Measurements from ENCODE around the gene ARHGAP33. TPM values are rescaled to one million over a fixed set of nuclear protein-coding genes. Genes with fewer than 3 reads are reported as not detected.

Gene ARHGAP33
- total RNA-seq, 1 donor from 2014 or later = under 0.01 TPM

- H3K4me3 ChIP-seq (ENCODE audit: low read depth, low read length) = no peak overlapping the region
- FAIRE-seq (no peak), DNase-seq (ENCODE audit: low read depth) (no peak)
- peaks cover 62% of the 10 kb centered on the region for H3K36me3 ChIP-seq (ENCODE audit: control insufficient read depth, insufficient read depth, low read length)
- TF ChIP-seq CTCF (IDR thresholded peaks at IDR 0.05; ENCODE audit: insufficient read depth, low read length, severe bottlenecking) = no peak
- H3K27me3 ChIP-seq (ENCODE audit: control insufficient read depth, insufficient read depth, low read length) = no peaks in the 10 kb centered on the region
These were observed 45.6 kb upstream of the ARHGAP33 start for GRCh38 chr19:35729763-35730162.

GRCh38 chr19:35730326-35730725 is 45.0 kb upstream of the ARHGAP33 start:
- Histone ChIP-seq H3K4me3 (ENCODE audit: low read depth, low read length) (no peak overlapping the region), H3K36me3 (ENCODE audit: control insufficient read depth, insufficient read depth, low read length) (peaks cover 60% of the 10 kb centered on the region), H3K27me3 (ENCODE audit: control insufficient read depth, insufficient read depth, low read length) (no peaks in the 10 kb centered on the region)
- no peak for FAIRE-seq
- TF ChIP-seq CTCF (IDR thresholded peaks at IDR 0.05; ENCODE audit: insufficient read depth, low read length, severe bottlenecking) = no peak
- no peak for DNase-seq (ENCODE audit: low read depth)

GRCh38 chr19:35731353-35731752 is 44.0 kb upstream of the ARHGAP33 start:
- no peak for FAIRE-seq
- Histone ChIP-seq H3K27me3 (ENCODE audit: control insufficient read depth, insufficient read depth, low read length) (no peaks in the 10 kb centered on the region), H3K4me3 (ENCODE audit: low read depth, low read length) (no peak overlapping the region), H3K36me3 (ENCODE audit: control insufficient read depth, insufficient read depth, low read length) (peaks cover 53% of the 10 kb centered on the region)
- TF ChIP-seq CTCF (IDR thresholded peaks at IDR 0.05; ENCODE audit: insufficient read depth, low read length, severe bottlenecking) = no peak
- no peak for DNase-seq (ENCODE audit: low read depth)

GRCh38 chr19:35731779-35732405 is 43.5 kb upstream of the ARHGAP33 start:
- H3K36me3 ChIP-seq (ENCODE audit: control insufficient read depth, insufficient read depth, low read length) = peaks cover 58% of the 10 kb centered on the region
- no peak for DNase-seq (ENCODE audit: low read depth)
- no peak for FAIRE-seq

GRCh38 chr19:35732540-35733179 is 42.7 kb upstream of the ARHGAP33 start:
- FAIRE-seq (no peak), DNase-seq (ENCODE audit: low read depth) (no peak)
- no peak for TF ChIP-seq CTCF (IDR thresholded peaks at IDR 0.05; ENCODE audit: insufficient read depth, low read length, severe bottlenecking)
- no peaks in the 10 kb centered on the region for H3K27me3 ChIP-seq (ENCODE audit: control insufficient read depth, insufficient read depth, low read length)
- no peak overlapping the region for H3K4me3 ChIP-seq (ENCODE audit: low read depth, low read length)
- H3K36me3 ChIP-seq (ENCODE audit: control insufficient read depth, insufficient read depth, low read length) = peaks cover 54% of the 10 kb centered on the region

More at GRCh38 chr19:35731779-35732405, 43.5 kb upstream of the ARHGAP33 start:
- TF ChIP-seq CTCF (IDR thresholded peaks at IDR 0.05; ENCODE audit: insufficient read depth, low read length, severe bottlenecking) = no peak
- no peaks in the 10 kb centered on the region for H3K27me3 ChIP-seq (ENCODE audit: control insufficient read depth, insufficient read depth, low read length)
- H3K4me3 ChIP-seq (ENCODE audit: low read depth, low read length) = no peak overlapping the region

Data from bronchial epithelial cell (primary cell).